Adrenal gland (tissue), 12 donors: Measurements from ENCODE around the gene REEP5. TPM values are rescaled to one million over a fixed set of nuclear protein-coding genes. Genes with fewer than 3 reads are reported as not detected.

Experiments used
- DNase-seq, 7 donors: peaks; one replicate each; pipeline ENCODE4 v3.0.0-alpha.2; 2019 to 2020
- H3K27ac ChIP-seq, 5 donors: fragments of 200-600 bp; sonication (generic) in 4 of 5; 1 replicate in 3 of 5; 2 replicates in 2 of 5; pipeline versions ENCODE4 v1.5.1 to v1.8.0; 2016 to 2020; ENCODE audit warnings: mild to moderate bottlenecking in 1 of 5
- H3K27me3 ChIP-seq: fragments of 200-600 bp; 2 replicates; pipeline ENCODE4 v1.8.0; 2021
- H3K36me3 ChIP-seq, 2 donors: fragments of 200-600 bp; replicated peaks in 1 of 2; 1 replicate in 1 of 2; 2 replicates in 1 of 2; pipeline versions ENCODE4 v1.5.1 to v1.8.0; 2018 to 2022
- H3K4me1 ChIP-seq, 2 donors: fragments of 200-600 bp; replicated peaks in 1 of 2; 1 replicate in 1 of 2; 2 replicates in 1 of 2; pipeline versions ENCODE4 v1.5.1 to v1.8.0; 2018 to 2021
- H3K4me3 ChIP-seq, 4 donors: fragments of 200-600 bp; sonication (generic) in 3 of 4; one replicate each; pipeline ENCODE4 v1.5.1; 2016 to 2018
- H3K9me3 ChIP-seq, 3 donors: fragments of 200-600 bp; sonication (generic) in 1 of 3; replicated peaks in 1 of 3; 1 replicate in 2 of 3; 2 replicates in 1 of 3; pipeline versions ENCODE4 v1.5.1 to v1.8.0; 2016 to 2021
- POLR2A ChIP-seq, 2 donors: fragments of 450-650 bp; IDR thresholded peaks; one replicate each; pipeline ENCODE4 v1.6.1; 2017; ENCODE audit warnings: antibody characterized with exemption in 2 of 2, mild to moderate bottlenecking in 2 of 2, moderate library complexity in 1 of 2
- WGBS, 4 donors: extraction: QIAGEN DNeasy Blood & Tissue Kit in 2 of 4; methylation state at CpG; one replicate each; pipeline versions ENCODE4 v1.1.5 to v1.1.7; 2013 to 2017; 5-methylcytosine and 5-hydroxymethylcytosine counted together
- intact Hi-C, 2 donors: fragments of 100-400 bp; cut with DNase I; formaldehyde crosslinking; loops; one replicate each; pipeline versions ENCODE4 v1.14.1 to v1.15.0; 2022 to 2023
- polyA plus RNA-seq, 3 donors: library from polyadenylated mRNA; stranded (reverse); fragments of 200-250 nt in 2 of 3; fragments of 350-450 nt in 1 of 3; fragmentation: Illumina TruSeq in 1 of 3; extraction: RNeasy Lipid Tissue Mini Kit (QIAGEN cat#74804) in 1 of 3; gene quantifications; one replicate each; pipeline ENCODE4 v1.2.3, GENCODE V29; 2013 to 2014
- total RNA-seq, 9 donors: library from RNA; depleted of rRNA in 4 of 9; stranded (reverse); fragments of >200 nt in 4 of 9; fragments of 120-200 nt in 1 of 9; fragmentation: NEBNext Ultra II Directional in 1 of 9; extraction: Animal tissue kit (Norgen Biotek cat#: 25700) in 1 of 9; gene quantifications; one replicate each; pipeline versions ENCODE4 v1.1.0 to v1.2.4, GENCODE V29; 2013 to 2023
- TF ChIP-seq, protein P1 (sequence below), 6 experiments: fragments of 450-650 bp in 4 of 6; fragments of 200-600 bp in 2 of 6; sonication (generic) in 1 of 6; IDR thresholded peaks; 1 replicate in 5 of 6; 2 replicates in 1 of 6; pipeline versions ENCODE4 v1.5.1 to v1.8.0; 2016 to 2021; ENCODE audit warnings: antibody characterized with exemption in 6 of 6, mild to moderate bottlenecking in 2 of 6, moderate library complexity in 1 of 6
- donor health status: healthy with polysubstance abuse.
- donor health status: Bipolar disorder and iron deficiency.
- donor health status: DM: yes; HTN: yes; CAD: no.
- donor health status: DM: no; HTN: no; CAD: no.
- donor health status: DM: no; HTN: no; CAD: no.
- donor health status: DM: yes; HTN: yes; CAD: no.

REEP5 gene
- total and polyA plus RNA-seq, 12 donors: 73.8 to 198 (median 148) TPM

GRCh38 chr5:112857866-112858265, 64.2 kb downstream of the REEP5 start:
- no peak for DNase-seq
- Histone ChIP-seq H3K4me1 (peaks cover 9 to 17% of the 10 kb centered on the region in 2 donors), H3K9me3 (no peaks in the 10 kb centered on the region), H3K27me3 (no peaks in the 10 kb centered on the region), H3K4me3 (no peak overlapping the region), H3K36me3 (no peaks in the 10 kb centered on the region), H3K27ac (no peak overlapping the region)
- intact Hi-C loops: no loop called here
- no peak for TF ChIP-seq POLR2A (IDR thresholded peaks at IDR 0.05)
- TF ChIP-seq, protein P1, sequence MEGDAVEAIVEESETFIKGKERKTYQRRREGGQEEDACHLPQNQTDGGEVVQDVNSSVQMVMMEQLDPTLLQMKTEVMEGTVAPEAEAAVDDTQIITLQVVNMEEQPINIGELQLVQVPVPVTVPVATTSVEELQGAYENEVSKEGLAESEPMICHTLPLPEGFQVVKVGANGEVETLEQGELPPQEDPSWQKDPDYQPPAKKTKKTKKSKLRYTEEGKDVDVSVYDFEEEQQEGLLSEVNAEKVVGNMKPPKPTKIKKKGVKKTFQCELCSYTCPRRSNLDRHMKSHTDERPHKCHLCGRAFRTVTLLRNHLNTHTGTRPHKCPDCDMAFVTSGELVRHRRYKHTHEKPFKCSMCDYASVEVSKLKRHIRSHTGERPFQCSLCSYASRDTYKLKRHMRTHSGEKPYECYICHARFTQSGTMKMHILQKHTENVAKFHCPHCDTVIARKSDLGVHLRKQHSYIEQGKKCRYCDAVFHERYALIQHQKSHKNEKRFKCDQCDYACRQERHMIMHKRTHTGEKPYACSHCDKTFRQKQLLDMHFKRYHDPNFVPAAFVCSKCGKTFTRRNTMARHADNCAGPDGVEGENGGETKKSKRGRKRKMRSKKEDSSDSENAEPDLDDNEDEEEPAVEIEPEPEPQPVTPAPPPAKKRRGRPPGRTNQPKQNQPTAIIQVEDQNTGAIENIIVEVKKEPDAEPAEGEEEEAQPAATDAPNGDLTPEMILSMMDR (IDR thresholded peaks at IDR 0.05): no peak

DNA sequence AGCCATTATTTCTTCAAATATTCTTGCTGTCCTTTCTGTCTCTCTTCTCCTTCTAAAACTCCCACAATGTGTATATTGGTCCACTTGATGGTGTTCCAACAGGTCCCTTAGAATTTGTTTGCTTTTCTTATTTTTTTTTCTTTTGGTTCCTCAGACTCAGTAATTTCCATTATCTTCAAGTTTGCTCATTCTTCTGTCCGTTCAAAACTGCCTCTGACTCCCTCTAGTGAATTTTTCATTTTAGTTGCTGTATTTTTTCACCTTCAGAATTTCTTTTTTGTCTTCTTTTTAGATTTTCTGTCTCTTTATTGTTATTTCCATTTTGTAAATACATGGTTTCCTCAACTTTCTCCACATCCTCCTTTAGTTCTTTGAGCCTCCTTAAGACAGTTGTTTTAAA, 67.4 kb downstream of the REEP5 start:
- H3K4me1 ChIP-seq: no peaks in the 10 kb centered on the region
- H3K9me3 ChIP-seq: no peaks in the 10 kb centered on the region
- TF ChIP-seq, protein P1 (IDR thresholded peaks at IDR 0.05): no peak
- TF ChIP-seq POLR2A (IDR thresholded peaks at IDR 0.05): no peak
- intact Hi-C loops: no loop called here
- DNase-seq: no peak
- no peak overlapping the region for H3K27ac ChIP-seq
- 61 to 81% (median 73%) methylated on average over 1 of the region's 1 CpG for WGBS, 4 donors
- no peak overlapping the region for H3K4me3 ChIP-seq
- no peaks in the 10 kb centered on the region for H3K27me3 ChIP-seq
- H3K36me3 ChIP-seq: no peaks in the 10 kb centered on the region

GRCh38 chr5:112849912-112850311, 72.1 kb downstream of the REEP5 start:
- H3K27ac ChIP-seq: no peak overlapping the region
- DNase-seq: no peak
- TF ChIP-seq, protein P1 (IDR thresholded peaks at IDR 0.05): no peak
- TF ChIP-seq POLR2A (IDR thresholded peaks at IDR 0.05): no peak
- H3K9me3 ChIP-seq: no peaks in the 10 kb centered on the region
- intact Hi-C loops: no loop called here
- H3K4me1 ChIP-seq: peaks cover 0 to 4% of the 10 kb centered on the region in 2 donors
- H3K36me3 ChIP-seq: no peaks in the 10 kb centered on the region
- no peak overlapping the region for H3K4me3 ChIP-seq
- 61 to 75% (median 66%) methylated on average over 2 of the region's 2 CpGs for WGBS, 4 donors
- no peaks in the 10 kb centered on the region for H3K27me3 ChIP-seq

DNA sequence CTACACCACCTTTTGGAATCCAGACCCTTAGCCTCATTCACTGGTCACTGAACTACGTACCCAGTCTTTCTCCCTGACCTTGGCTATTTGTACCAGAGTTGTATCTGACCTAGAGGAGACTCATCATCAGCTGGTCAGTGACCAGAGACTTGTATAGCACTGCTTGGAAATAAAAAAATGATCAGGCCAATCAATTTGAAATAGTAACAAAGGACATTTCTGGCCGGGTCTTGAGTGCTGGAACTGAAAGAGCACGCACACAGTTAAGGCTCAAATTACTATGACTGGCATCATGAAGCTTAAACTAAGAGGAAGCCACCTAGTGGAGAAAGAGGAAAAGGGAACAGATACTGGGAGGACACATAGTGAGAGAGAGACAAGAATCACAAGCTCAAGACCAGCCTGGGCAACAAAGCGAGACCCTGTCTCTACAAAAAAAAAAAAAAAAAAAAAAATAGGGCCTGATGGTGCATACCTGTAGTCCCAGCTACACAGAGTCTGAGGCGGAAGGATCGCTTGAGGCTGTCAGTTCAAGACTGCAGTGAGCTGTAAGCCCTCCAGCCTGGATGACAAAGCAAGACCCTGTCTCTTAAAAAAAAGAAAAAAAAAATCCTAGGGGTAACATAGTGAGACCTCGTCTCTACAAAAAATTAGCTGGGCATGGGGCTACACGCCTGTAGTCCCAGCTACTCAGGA, 73.8 kb downstream of the REEP5 start:
- no peaks in the 10 kb centered on the region for H3K27me3 ChIP-seq
- H3K4me3 ChIP-seq: no peak overlapping the region
- H3K4me1 ChIP-seq: peaks cover 0 to 4% of the 10 kb centered on the region in 2 donors
- TF ChIP-seq, protein P1 (IDR thresholded peaks at IDR 0.05): peak; percentile 42 to 74 (median 62)
- TF ChIP-seq POLR2A (IDR thresholded peaks at IDR 0.05): peak in 1 of 2 donors; percentile 13
- WGBS, 4 donors: 36 to 48% (median 45%) methylated on average over 8 of the region's 8 CpGs
- no peaks in the 10 kb centered on the region for H3K9me3 ChIP-seq
- intact Hi-C loops: no loop called here
- no peaks in the 10 kb centered on the region for H3K36me3 ChIP-seq
- peak overlapping the region in 3 of 5 donors; percentile 4 to 54 (median 10) for H3K27ac ChIP-seq
- DNase-seq: peak in 4 of 7 donors; percentile 23 to 30 (median 30)
